GM12892 (cell line): Measurements from ENCODE around the gene UNC13D.

ENCODE experiments used
- POLR2A ChIP-seq: IDR thresholded peaks from 2 replicates; pipeline ENCODE4 v1.6.1; 2011; ENCODE audit warnings: low read depth, low read length, control low read depth
- POLR2AphosphoS5 ChIP-seq: IDR thresholded peaks from 2 replicates; pipeline ENCODE4 v1.6.1; 2011; ENCODE audit warnings: low read depth, low read length, control low read depth

- no peak for TF ChIP-seq POLR2AphosphoS5
- TF ChIP-seq POLR2A = no peak
These were observed 66.8 kb downstream of the UNC13D start for GRCh38 chr17:75777296-75777922.
